HEK293 (cell line): ENCODE data around the gene CDC42SE1.
A peak's percentile ranks its signal among the peaks of the same experiment; 100 is the strongest.

Experiments used
- PATZ1 ChIP-seq: fragments of 450-650 bp; formaldehyde crosslinking; IDR thresholded peaks from 2 replicates; pipeline ENCODE4 v1.5.1; 2016; ENCODE audit warnings: missing biosample characterization, missing genetic modification characterization
- PRDM10 ChIP-seq: fragments of 450-650 bp; formaldehyde crosslinking; IDR thresholded peaks from 2 replicates; pipeline ENCODE4 v1.5.1; 2016; ENCODE audit warnings: missing biosample characterization, missing genetic modification characterization
- PRDM6 ChIP-seq: fragments of 450-650 bp; formaldehyde crosslinking; IDR thresholded peaks from 2 replicates; pipeline ENCODE4 v1.5.1; 2017; ENCODE audit warnings: missing biosample characterization, missing genetic modification characterization
- RBAK ChIP-seq: fragments of 450-650 bp; formaldehyde crosslinking; IDR thresholded peaks from 2 replicates; pipeline ENCODE4 v1.5.1; 2016; ENCODE audit warnings: missing biosample characterization, missing genetic modification characterization
- ZNF184 ChIP-seq: fragments of 450-650 bp; IDR thresholded peaks from 2 replicates; pipeline ENCODE4 v1.5.1; 2018; ENCODE audit warnings: missing biosample characterization, mild to moderate bottlenecking, missing genetic modification characterization
- ZNF350 ChIP-seq: fragments of 450-650 bp; formaldehyde crosslinking; IDR thresholded peaks from 2 replicates; pipeline ENCODE4 v1.5.0; 2017; ENCODE audit warnings: missing biosample characterization, mild to moderate bottlenecking, missing genetic modification characterization
- ZNF366 ChIP-seq: fragments of 450-650 bp; formaldehyde crosslinking; conservative IDR thresholded peaks from 2 replicates; pipeline ENCODE4 v1.5.1; 2016; ENCODE audit warnings: missing biosample characterization, missing genetic modification characterization
- ZNF48 ChIP-seq: fragments of 450-650 bp; formaldehyde crosslinking; IDR thresholded peaks from 2 replicates; pipeline ENCODE4 v1.5.1; 2016; ENCODE audit warnings: missing biosample characterization, missing genetic modification characterization
- ZNF549 ChIP-seq: fragments of 450-650 bp; IDR thresholded peaks from 2 replicates; pipeline ENCODE4 v1.5.1; 2018; ENCODE audit warnings: missing biosample characterization, missing genetic modification characterization, mild to moderate bottlenecking, inconsistent platforms, moderate library complexity
- ZNF596 ChIP-seq: fragments of 450-650 bp; IDR thresholded peaks from 2 replicates; pipeline ENCODE4 v1.5.0; 2018; ENCODE audit warnings: missing biosample characterization, mild to moderate bottlenecking, missing genetic modification characterization, moderate library complexity
- ZNF785 ChIP-seq: fragments of 450-650 bp; formaldehyde crosslinking; IDR thresholded peaks from 2 replicates; pipeline ENCODE4 v1.5.1; 2016; ENCODE audit warnings: missing biosample characterization, missing genetic modification characterization
- ZNF791 ChIP-seq: fragments of 450-650 bp; formaldehyde crosslinking; IDR thresholded peaks from 2 replicates; pipeline ENCODE4 v1.5.1; 2016; ENCODE audit warnings: missing biosample characterization, missing genetic modification characterization
- ZNF837 ChIP-seq: fragments of 450-650 bp; formaldehyde crosslinking; IDR thresholded peaks from 2 replicates; pipeline ENCODE4 v1.5.1; 2016; ENCODE audit warnings: missing biosample characterization, missing genetic modification characterization
- ZSCAN5A ChIP-seq: fragments of 450-650 bp; formaldehyde crosslinking; IDR thresholded peaks from 2 replicates; pipeline ENCODE4 v1.5.1; 2016; ENCODE audit warnings: missing biosample characterization, missing genetic modification characterization

Gene CDC42SE1

GRCh38 chr1:151001602-151002001 lies 57.8 kb downstream of the CDC42SE1 start (continued):
- no peak for TF ChIP-seq ZNF48 (tag by site-specific recombination)
- TF ChIP-seq PATZ1 (tag by site-specific recombination): peak; percentile 41; the same call in 1 of the 2 replicates
- TF ChIP-seq ZSCAN5A (tag by site-specific recombination): no peak
- no peak for TF ChIP-seq ZNF791 (tag by site-specific recombination)
- no peak for TF ChIP-seq ZNF785 (tag by site-specific recombination)
- TF ChIP-seq ZNF184 (tag by site-specific recombination): no peak
- TF ChIP-seq ZNF596 (tag by site-specific recombination): no peak
- TF ChIP-seq PRDM6 (tag by site-specific recombination): no peak
- TF ChIP-seq ZNF837 (tag by site-specific recombination): no peak
- no peak for TF ChIP-seq ZNF350 (tag by site-specific recombination)
- TF ChIP-seq ZNF549 (tag by site-specific recombination): no peak
- TF ChIP-seq ZNF366 (tag by site-specific recombination): peak; percentile 76
- peak; percentile 97 for TF ChIP-seq PRDM10 (tag by site-specific recombination)
- no peak for TF ChIP-seq RBAK (tag by site-specific recombination)
- TF ChIP-seq, all 188 proteins: peak for 5
